SK-N-SH (cell line): ENCODE data around the gene ACOT8. TPM values are rescaled to one million over a fixed set of nuclear protein-coding genes. Genes with fewer than 3 reads are reported as not detected.

ENCODE experiments used
- CTCF ChIA-PET: fragments of 300-600, 350-600 bp; formaldehyde crosslinking; extraction: SDS; loops from one replicate; lab custom pipeline; 2021; lab: Yijun Ruan, JAX
- POLR2A ChIA-PET: fragments of 350-600 bp; sonication (Branson Sonifier 250); formaldehyde crosslinking; extraction: SDS; loops from one replicate; lab custom pipeline; 2020; ENCODE audit warnings: antibody characterized with exemption, inconsistent platforms; lab: Yijun Ruan, JAX
- DNase-seq: peaks from one replicate; pipeline ENCODE4 v3.0.0; 2012
- H2AFZ ChIP-seq: fragments of 200-600 bp; sonication (generic); 2 replicates; pipeline ENCODE4 v1.8.1; 2016; ENCODE audit warnings: antibody characterized with exemption, mild to moderate bottlenecking, low read depth
- H3F3A ChIP-seq: fragments of 200-600 bp; sonication (generic); replicated peaks from 2 replicates; pipeline ENCODE3; 2016; ENCODE audit warnings: antibody characterized with exemption, mild to moderate bottlenecking; ENCODE audit not compliant: insufficient read depth
- H3K27ac ChIP-seq, 2 experiments: fragments of 200-500 bp in 1 of 2; fragments of 200-600 bp in 1 of 2; sonication (Bioruptor generic) in 1 of 2; sonication (generic), shearing (Covaris generic) in 1 of 2; 2 replicates each; pipeline versions ENCODE4 v1.5.1 to v1.6.1; 2014 to 2016; ENCODE audit warnings: low read depth in 2 of 2, inconsistent platforms in 1 of 2, low read length in 1 of 2, mild to moderate bottlenecking in 1 of 2, mixed read lengths in 1 of 2
- H3K27me3 ChIP-seq: fragments of 200-600 bp; sonication (generic), shearing (Covaris generic); 2 replicates; pipeline ENCODE4 v1.6.1; 2016; ENCODE audit warnings: mixed run types; ENCODE audit not compliant: insufficient read depth
- H3K36me3 ChIP-seq, 2 experiments: fragments of 200-500 bp in 1 of 2; fragments of 200-600 bp in 1 of 2; sonication (Bioruptor generic) in 1 of 2; sonication (generic) in 1 of 2; replicated peaks in 1 of 2; 2 replicates each; pipeline versions ENCODE3 to v1.5.1; 2014 to 2016; ENCODE audit warnings: low read length in 1 of 2, mild to moderate bottlenecking in 1 of 2; ENCODE audit not compliant: insufficient read depth in 2 of 2, control insufficient read depth in 1 of 2
- H3K4me1 ChIP-seq, 2 experiments: fragments of 200-500 bp in 1 of 2; fragments of 200-600 bp in 1 of 2; sonication (Bioruptor generic) in 1 of 2; sonication (generic), shearing (Covaris generic) in 1 of 2; 2 replicates each; pipeline versions ENCODE4 v1.5.1 to v1.6.1; 2014 to 2016; ENCODE audit warnings: low read depth in 1 of 2, low read length in 1 of 2, mixed run types in 1 of 2; ENCODE audit not compliant: insufficient read depth in 2 of 2, control insufficient read depth in 1 of 2
- H3K4me2 ChIP-seq: fragments of 200-600 bp; sonication (generic), shearing (Covaris generic); 2 replicates; pipeline ENCODE4 v1.6.1; 2017; ENCODE audit warnings: mixed run types
- H3K4me3 ChIP-seq, 2 experiments: fragments of 200-500 bp in 1 of 2; fragments of 200-600 bp in 1 of 2; sonication (Bioruptor generic) in 1 of 2; sonication (generic), shearing (Covaris generic) in 1 of 2; 2 replicates each; pipeline versions ENCODE4 v1.5.1 to v1.8.1; 2014 to 2016; ENCODE audit warnings: low read depth in 2 of 2, inconsistent platforms in 1 of 2, low read length in 1 of 2, mild to moderate bottlenecking in 1 of 2, mixed read lengths in 1 of 2, moderate library complexity in 1 of 2
- H3K79me2 ChIP-seq: fragments of 200-600 bp; sonication (generic); 2 replicates; pipeline ENCODE4 v1.8.1; 2017; ENCODE audit warnings: mild to moderate bottlenecking; ENCODE audit not compliant: insufficient read depth
- H3K9ac ChIP-seq: fragments of 200-600 bp; sonication (generic); 2 replicates; pipeline ENCODE4 v1.6.1; 2017; ENCODE audit warnings: mixed run types
- H3K9me2 ChIP-seq: fragments of 200-600 bp; sonication (generic); 2 replicates; pipeline ENCODE4 v1.6.1; 2017; ENCODE audit warnings: mixed run types
- H3K9me3 ChIP-seq: fragments of 200-600 bp; sonication (generic); 2 replicates; pipeline ENCODE4 v1.6.1; 2017; ENCODE audit warnings: mixed run types, mild to moderate bottlenecking, moderate library complexity
- H4K20me1 ChIP-seq: fragments of 200-600 bp; sonication (generic); 2 replicates; pipeline ENCODE4 v1.6.1; 2017; ENCODE audit warnings: mild to moderate bottlenecking, mixed run types; ENCODE audit not compliant: insufficient read depth
- ELF1 ChIP-seq: IDR thresholded peaks from 2 replicates; pipeline ENCODE4 v1.4.0; 2012
- EP300 ChIP-seq, 2 experiments: IDR thresholded peaks; 2 replicates each; pipeline versions ENCODE4 v1.4.0 to v1.6.1; 2012; ENCODE audit warnings: borderline replicate concordance in 1 of 2, low read depth in 1 of 2, low read length in 1 of 2
- FOSL2 ChIP-seq: IDR thresholded peaks from 2 replicates; pipeline ENCODE4 v1.4.0; 2012; ENCODE audit warnings: low read depth, mild to moderate bottlenecking, moderate library complexity, borderline replicate concordance
- FOXM1 ChIP-seq: IDR thresholded peaks from 2 replicates; pipeline ENCODE4 v1.4.0; 2012; ENCODE audit warnings: low read depth, mild to moderate bottlenecking
- GABPA ChIP-seq: IDR thresholded peaks from 2 replicates; pipeline ENCODE4 v1.4.0; 2012; ENCODE audit warnings: low read depth, mild to moderate bottlenecking
- GATA2 ChIP-seq: sonication (generic); formaldehyde crosslinking; IDR thresholded peaks from 2 replicates; pipeline ENCODE4 v1.5.0; 2020; ENCODE audit warnings: mild to moderate bottlenecking, missing genetic modification reagents
- JUND ChIP-seq: IDR thresholded peaks from 2 replicates; pipeline ENCODE4 v1.4.0; 2012
- POLR2AphosphoS5 ChIP-seq: IDR thresholded peaks from 2 replicates; pipeline ENCODE4 v1.6.1; 2012; ENCODE audit warnings: low read depth, low read length
- RFX5 ChIP-seq: IDR thresholded peaks from 2 replicates; pipeline ENCODE4 v1.6.1; 2012; ENCODE audit warnings: mild to moderate bottlenecking, improper control_type of control experiment, low read length
- SIN3A ChIP-seq: IDR thresholded peaks from 2 replicates; pipeline ENCODE4 v1.6.1; 2012; ENCODE audit warnings: low read depth, mild to moderate bottlenecking, low read length, moderate library complexity, borderline replicate concordance
- SMC3 ChIP-seq: IDR thresholded peaks from 2 replicates; pipeline ENCODE4 v1.6.1; 2012; ENCODE audit warnings: low read depth, low read length, improper control_type of control experiment
- TAF1 ChIP-seq: IDR thresholded peaks from 2 replicates; pipeline ENCODE4 v1.6.1; 2012; ENCODE audit warnings: low read depth, mild to moderate bottlenecking, low read length, moderate library complexity, borderline replicate concordance
- TCF12 ChIP-seq: IDR thresholded peaks from 2 replicates; pipeline ENCODE4 v1.4.0; 2012
- TEAD4 ChIP-seq: IDR thresholded peaks from 2 replicates; pipeline ENCODE4 v1.4.0; 2012; ENCODE audit warnings: mild to moderate bottlenecking, borderline replicate concordance; ENCODE audit not compliant: insufficient read depth
- YY1 ChIP-seq: IDR thresholded peaks from 2 replicates; pipeline ENCODE4 v1.4.0; 2012; ENCODE audit warnings: low read depth, mild to moderate bottlenecking
- WGBS: methylation state at CpG from one replicate; pipeline ENCODE4 v1.1.6; 2017; ENCODE audit warnings: low lambda C conversion rate; 5-methylcytosine and 5-hydroxymethylcytosine counted together
- polyA plus RNA-seq, 3 experiments: library from polyadenylated mRNA; depleted of rRNA; stranded (reverse); fragments of >200 nt; gene quantifications; 2 replicates each; pipeline ENCODE4 v1.2.3, GENCODE V29; 2012
- TF ChIP-seq, protein P1 (sequence below): fragments of 150-350 bp; IDR thresholded peaks from 2 replicates; pipeline ENCODE4 v1.6.1; 2017; ENCODE audit warnings: antibody characterized with exemption, low read length, low read depth, borderline replicate concordance
- TF ChIP-seq, protein P2 (sequence below): IDR thresholded peaks from 2 replicates; pipeline ENCODE4 v1.4.0; 2012; ENCODE audit warnings: low read depth, borderline replicate concordance
- TF ChIP-seq, protein P3 (sequence below): fragments of 200-600 bp; sonication (generic); IDR thresholded peaks from 2 replicates; pipeline ENCODE4 v1.6.1; 2017; ENCODE audit warnings: antibody characterized with exemption, mild to moderate bottlenecking, moderate library complexity
- TF ChIP-seq, protein P4 (sequence below): fragments of 150-350 bp; IDR thresholded peaks from 2 replicates; pipeline ENCODE4 v1.6.1; 2016; ENCODE audit warnings: mild to moderate bottlenecking, low read depth, low read length
- TF ChIP-seq, protein P5 (sequence below): IDR thresholded peaks from 2 replicates; pipeline ENCODE4 v1.4.0; 2012; ENCODE audit warnings: low read depth

The ACOT8 gene
- polyA plus RNA-seq, 1 of the 3 experiments (the other 2 are of a cell fraction) = 48.4 TPM

DNA sequence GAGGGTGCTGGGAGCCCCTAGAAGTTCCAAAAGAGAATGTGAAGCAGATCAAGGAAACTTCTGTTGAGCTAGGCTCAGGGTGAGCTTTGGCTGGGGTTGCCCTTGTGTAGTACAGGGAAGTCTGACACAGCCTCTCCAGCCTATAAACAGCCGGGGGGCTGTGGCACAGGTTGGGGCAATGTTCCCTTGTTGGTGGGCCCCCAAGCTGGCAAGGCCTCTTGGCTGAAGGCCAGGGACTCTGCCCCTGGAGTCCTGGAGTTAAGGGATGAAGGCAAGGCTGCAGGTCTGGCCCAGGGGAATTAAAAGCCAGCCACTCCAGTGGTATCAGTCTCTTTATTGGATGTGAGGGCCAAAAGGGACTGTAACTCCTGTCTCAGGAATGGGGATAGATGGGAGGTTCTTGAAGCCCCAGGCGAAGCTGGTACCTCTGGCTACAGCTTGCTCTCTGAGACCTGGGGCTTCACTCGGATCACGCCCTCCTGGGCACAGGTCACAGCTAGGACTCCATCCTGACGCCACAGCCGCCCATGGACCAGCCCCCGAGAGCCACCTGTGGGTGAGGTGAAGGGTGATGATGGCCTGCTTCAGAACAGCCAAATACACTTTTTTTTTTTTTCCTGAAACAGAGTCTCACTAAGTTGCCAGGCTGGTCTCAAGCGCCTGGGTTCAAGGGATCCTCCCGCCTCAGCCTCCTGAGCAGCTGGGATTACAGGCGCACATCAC is 15.6 kb downstream of the ACOT8 start:
- Histone ChIP-seq H2AFZ (no peak overlapping the region), H3F3A (no peaks in the 10 kb centered on the region), H3K36me3 (peaks cover 32 to 50% of the 10 kb centered on the region in 2 experiments), H3K9me2 (no peaks in the 10 kb centered on the region), H3K9ac (no peak overlapping the region), H3K27ac (no peak overlapping the region), H3K4me3 (no peak overlapping the region), H3K79me2 (peaks cover 5% of the 10 kb centered on the region), H3K4me1 (peaks cover 0 to 4% of the 10 kb centered on the region in 2 experiments; a peak in 2 of 4 replicates), H3K27me3 (no peaks in the 10 kb centered on the region), H4K20me1 (no peaks in the 10 kb centered on the region), H3K9me3 (no peaks in the 10 kb centered on the region), H3K4me2 (no peak overlapping the region)
- CTCF ChIA-PET = interaction anchor here (0.6 to 1.9 kb wide), 4 partner anchors 10 to 798 kb away, joined by 3 to 6 read pairs (median 4); no protein-coding TSS in a partner anchor
- POLR2A ChIA-PET = no interaction called here
- no peak for DNase-seq
- WGBS = 98% methylated on average over 6 of the region's 10 CpGs
- TF ChIP-seq FOSL2 = no peak
- TF ChIP-seq TEAD4 = no peak
- TF ChIP-seq TAF1 = no peak
- TF ChIP-seq GABPA = no peak
- no peak for TF ChIP-seq GATA2
- no peak for TF ChIP-seq SIN3A
- TF ChIP-seq, protein P1, sequence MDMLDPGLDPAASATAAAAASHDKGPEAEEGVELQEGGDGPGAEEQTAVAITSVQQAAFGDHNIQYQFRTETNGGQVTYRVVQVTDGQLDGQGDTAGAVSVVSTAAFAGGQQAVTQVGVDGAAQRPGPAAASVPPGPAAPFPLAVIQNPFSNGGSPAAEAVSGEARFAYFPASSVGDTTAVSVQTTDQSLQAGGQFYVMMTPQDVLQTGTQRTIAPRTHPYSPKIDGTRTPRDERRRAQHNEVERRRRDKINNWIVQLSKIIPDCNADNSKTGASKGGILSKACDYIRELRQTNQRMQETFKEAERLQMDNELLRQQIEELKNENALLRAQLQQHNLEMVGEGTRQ = no peak
- TF ChIP-seq, protein P2, sequence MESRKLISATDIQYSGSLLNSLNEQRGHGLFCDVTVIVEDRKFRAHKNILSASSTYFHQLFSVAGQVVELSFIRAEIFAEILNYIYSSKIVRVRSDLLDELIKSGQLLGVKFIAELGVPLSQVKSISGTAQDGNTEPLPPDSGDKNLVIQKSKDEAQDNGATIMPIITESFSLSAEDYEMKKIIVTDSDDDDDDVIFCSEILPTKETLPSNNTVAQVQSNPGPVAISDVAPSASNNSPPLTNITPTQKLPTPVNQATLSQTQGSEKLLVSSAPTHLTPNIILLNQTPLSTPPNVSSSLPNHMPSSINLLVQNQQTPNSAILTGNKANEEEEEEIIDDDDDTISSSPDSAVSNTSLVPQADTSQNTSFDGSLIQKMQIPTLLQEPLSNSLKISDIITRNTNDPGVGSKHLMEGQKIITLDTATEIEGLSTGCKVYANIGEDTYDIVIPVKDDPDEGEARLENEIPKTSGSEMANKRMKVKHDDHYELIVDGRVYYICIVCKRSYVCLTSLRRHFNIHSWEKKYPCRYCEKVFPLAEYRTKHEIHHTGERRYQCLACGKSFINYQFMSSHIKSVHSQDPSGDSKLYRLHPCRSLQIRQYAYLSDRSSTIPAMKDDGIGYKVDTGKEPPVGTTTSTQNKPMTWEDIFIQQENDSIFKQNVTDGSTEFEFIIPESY = no peak
- no peak for TF ChIP-seq SMC3
- TF ChIP-seq POLR2AphosphoS5 = no peak
- no peak for TF ChIP-seq RFX5
- no peak for TF ChIP-seq TCF12
- TF ChIP-seq, protein P3, sequence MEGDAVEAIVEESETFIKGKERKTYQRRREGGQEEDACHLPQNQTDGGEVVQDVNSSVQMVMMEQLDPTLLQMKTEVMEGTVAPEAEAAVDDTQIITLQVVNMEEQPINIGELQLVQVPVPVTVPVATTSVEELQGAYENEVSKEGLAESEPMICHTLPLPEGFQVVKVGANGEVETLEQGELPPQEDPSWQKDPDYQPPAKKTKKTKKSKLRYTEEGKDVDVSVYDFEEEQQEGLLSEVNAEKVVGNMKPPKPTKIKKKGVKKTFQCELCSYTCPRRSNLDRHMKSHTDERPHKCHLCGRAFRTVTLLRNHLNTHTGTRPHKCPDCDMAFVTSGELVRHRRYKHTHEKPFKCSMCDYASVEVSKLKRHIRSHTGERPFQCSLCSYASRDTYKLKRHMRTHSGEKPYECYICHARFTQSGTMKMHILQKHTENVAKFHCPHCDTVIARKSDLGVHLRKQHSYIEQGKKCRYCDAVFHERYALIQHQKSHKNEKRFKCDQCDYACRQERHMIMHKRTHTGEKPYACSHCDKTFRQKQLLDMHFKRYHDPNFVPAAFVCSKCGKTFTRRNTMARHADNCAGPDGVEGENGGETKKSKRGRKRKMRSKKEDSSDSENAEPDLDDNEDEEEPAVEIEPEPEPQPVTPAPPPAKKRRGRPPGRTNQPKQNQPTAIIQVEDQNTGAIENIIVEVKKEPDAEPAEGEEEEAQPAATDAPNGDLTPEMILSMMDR = no peak
- TF ChIP-seq EP300 (IDR thresholded peaks at IDR 0.05; ENCODE audit: borderline replicate concordance in 1 of 2, low read depth in 1 of 2, low read length in 1 of 2) = no peak
- TF ChIP-seq FOXM1 = no peak
- no peak for TF ChIP-seq YY1
- TF ChIP-seq JUND = no peak
- TF ChIP-seq ELF1 = no peak
- TF ChIP-seq, protein P4, sequence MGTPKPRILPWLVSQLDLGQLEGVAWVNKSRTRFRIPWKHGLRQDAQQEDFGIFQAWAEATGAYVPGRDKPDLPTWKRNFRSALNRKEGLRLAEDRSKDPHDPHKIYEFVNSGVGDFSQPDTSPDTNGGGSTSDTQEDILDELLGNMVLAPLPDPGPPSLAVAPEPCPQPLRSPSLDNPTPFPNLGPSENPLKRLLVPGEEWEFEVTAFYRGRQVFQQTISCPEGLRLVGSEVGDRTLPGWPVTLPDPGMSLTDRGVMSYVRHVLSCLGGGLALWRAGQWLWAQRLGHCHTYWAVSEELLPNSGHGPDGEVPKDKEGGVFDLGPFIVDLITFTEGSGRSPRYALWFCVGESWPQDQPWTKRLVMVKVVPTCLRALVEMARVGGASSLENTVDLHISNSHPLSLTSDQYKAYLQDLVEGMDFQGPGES = no peak
- TF ChIP-seq, protein P5, sequence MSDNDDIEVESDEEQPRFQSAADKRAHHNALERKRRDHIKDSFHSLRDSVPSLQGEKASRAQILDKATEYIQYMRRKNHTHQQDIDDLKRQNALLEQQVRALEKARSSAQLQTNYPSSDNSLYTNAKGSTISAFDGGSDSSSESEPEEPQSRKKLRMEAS = no peak
